HUES48 (cell line): ENCODE data around the gene GPR85.
"Not testable (repeated sequence)": the region's sequence is repeated elsewhere in the genome, so short reads cannot be mapped to it uniquely, and the experiment has no call there.

Experiments used
- H3K27ac ChIP-seq: one replicate; pipeline ENCODE4 v1.7.0; 2013; ENCODE audit warnings: low read depth, low read length, inconsistent platforms
- H3K27me3 ChIP-seq: 2 replicates; pipeline ENCODE4 v1.6.1; 2013; ENCODE audit warnings: mild to moderate bottlenecking, low read length; ENCODE audit not compliant: control insufficient read depth, insufficient read depth
- H3K36me3 ChIP-seq: 2 replicates; pipeline ENCODE4 v1.6.1; 2013; ENCODE audit warnings: low read length; ENCODE audit not compliant: control insufficient read depth, insufficient read depth
- H3K4me1 ChIP-seq: 2 replicates; pipeline ENCODE4 v1.6.1; 2013; ENCODE audit warnings: mild to moderate bottlenecking, low read length; ENCODE audit not compliant: control insufficient read depth, insufficient read depth
- H3K4me3 ChIP-seq: 2 replicates; pipeline ENCODE4 v1.5.1; 2013; ENCODE audit warnings: mild to moderate bottlenecking, low read depth, low read length
- H3K9ac ChIP-seq: 2 replicates; pipeline ENCODE4 v1.6.1; 2013; ENCODE audit warnings: mild to moderate bottlenecking, low read depth, low read length, moderate library complexity
- H3K9me3 ChIP-seq: 2 replicates; pipeline ENCODE4 v1.6.1; 2013; ENCODE audit warnings: low read length; ENCODE audit not compliant: control insufficient read depth, insufficient read depth

Gene GPR85

DNA sequence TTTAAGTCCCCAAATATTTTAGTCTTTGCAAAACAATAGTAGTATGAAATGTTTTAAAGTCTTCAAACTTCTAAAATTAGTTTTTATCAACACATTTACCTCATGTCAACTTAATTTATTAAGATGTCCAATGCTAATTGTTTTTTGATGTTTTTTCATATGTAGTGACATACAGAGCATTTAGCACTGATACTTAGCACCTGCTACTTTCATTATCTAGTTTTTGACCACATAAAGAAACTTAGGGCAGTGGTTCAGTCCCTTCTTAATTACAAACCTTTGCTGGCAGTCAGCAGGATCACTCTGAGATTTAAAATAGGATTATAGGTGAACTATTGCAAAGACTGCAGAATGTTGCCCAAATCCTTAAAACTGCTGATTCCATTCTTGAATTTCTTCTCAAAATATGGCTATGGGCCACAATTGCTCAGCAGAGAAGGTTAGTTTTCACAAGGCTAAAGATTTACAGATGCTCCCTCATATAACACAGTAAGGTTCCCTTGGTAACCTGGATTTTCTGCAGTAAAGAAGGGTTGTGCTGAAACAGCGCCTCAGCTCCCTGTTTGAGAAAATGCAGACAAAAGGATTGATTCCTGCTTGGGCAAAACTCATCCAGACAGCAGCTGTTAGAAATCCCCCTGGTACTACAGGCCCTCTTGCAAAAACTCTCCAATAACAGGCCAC, 3.4 kb downstream of the GPR85 start:
- peaks cover 95% of the 10 kb centered on the region for H3K27me3 ChIP-seq
- no peak overlapping the region for H3K9ac ChIP-seq
- no peaks in the 10 kb centered on the region for H3K36me3 ChIP-seq
- peaks cover 16% of the 10 kb centered on the region for H3K4me1 ChIP-seq
- H3K9me3 ChIP-seq: no peaks in the 10 kb centered on the region
- H3K27ac ChIP-seq: no peak overlapping the region
- no peak overlapping the region for H3K4me3 ChIP-seq

DNA sequence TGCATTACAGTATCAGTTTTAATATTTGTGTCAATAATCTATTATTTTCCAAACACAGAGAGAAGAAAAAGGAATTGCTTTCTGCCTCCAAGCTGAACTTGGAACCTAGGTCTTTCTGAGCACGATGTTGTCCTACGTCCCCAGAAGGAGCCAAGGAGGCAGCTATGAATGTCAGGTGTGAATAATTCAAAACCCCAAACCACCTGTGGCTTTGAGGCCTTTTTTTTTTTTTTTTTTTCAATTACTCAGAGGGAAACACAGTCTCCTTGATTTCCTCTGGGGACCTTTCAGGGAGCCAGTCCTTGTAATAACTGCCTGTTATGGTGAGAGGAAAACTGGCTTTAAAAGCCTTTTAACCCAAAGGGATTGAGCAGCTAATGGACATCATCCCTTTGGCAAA, 8.3 kb downstream of the GPR85 start:
- Histone ChIP-seq H3K9me3 (no peaks in the 10 kb centered on the region), H3K27me3 (peaks cover 100% of the 10 kb centered on the region), H3K9ac (no peak overlapping the region), H3K27ac (no peak overlapping the region), H3K36me3 (no peaks in the 10 kb centered on the region), H3K4me1 (peaks cover 7% of the 10 kb centered on the region; the same call in 1 of the 2 replicates), H3K4me3 (no peak overlapping the region)

DNA sequence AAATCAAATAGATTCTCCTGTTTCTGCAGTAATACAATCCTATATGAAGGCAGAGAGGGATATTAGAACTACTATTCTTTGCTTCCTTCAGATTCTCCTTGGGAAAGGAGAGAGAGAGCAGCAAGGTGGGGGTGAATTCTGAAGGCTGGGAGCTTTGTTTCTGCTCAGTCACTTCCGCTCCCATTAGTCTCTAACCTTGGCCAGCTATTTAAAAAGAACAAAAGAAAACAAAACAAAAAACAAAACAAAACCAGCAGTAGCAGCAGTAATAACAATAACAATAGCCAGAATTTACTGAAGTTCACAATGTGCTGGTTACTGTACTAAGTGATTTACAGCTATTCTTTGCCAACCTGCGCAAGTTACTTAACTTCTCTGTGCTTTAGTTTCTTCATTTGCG, 9.9 kb downstream of the GPR85 start:
- Histone ChIP-seq H3K9me3 (no peaks in the 10 kb centered on the region), H3K36me3 (no peaks in the 10 kb centered on the region), H3K9ac (no peak overlapping the region), H3K27ac (peak overlapping the region; percentile 50), H3K4me3 (no peak overlapping the region), H3K27me3 (peaks cover 100% of the 10 kb centered on the region), H3K4me1 (peaks cover 7% of the 10 kb centered on the region; the same call in 1 of the 2 replicates)

DNA sequence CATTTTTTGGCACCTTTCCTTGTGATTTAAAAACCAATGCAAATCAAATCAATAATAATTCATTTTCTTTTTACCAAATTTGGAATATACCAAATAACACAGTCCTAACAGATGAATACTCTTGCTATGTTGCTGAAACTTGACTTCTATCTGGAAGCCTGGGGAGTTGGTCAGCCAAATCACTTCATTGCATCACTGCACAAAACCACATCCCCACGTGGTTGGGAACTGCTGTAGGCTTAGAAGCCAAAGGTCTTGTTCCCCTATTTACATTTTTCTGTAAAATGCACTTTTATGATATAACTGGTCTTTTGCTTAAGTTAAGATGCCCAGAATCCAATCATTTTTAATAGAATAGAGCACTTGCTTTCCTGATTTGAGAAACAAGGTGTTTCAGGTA, 15.2 kb downstream of the GPR85 start:
- Histone ChIP-seq H3K9ac (no peak overlapping the region), H3K4me3 (no peak overlapping the region), H3K4me1 (peaks cover 5% of the 10 kb centered on the region; the same call in 1 of the 2 replicates), H3K27ac (no peak overlapping the region), H3K9me3 (no peaks in the 10 kb centered on the region), H3K36me3 (no peaks in the 10 kb centered on the region), H3K27me3 (peaks cover 74% of the 10 kb centered on the region)

DNA sequence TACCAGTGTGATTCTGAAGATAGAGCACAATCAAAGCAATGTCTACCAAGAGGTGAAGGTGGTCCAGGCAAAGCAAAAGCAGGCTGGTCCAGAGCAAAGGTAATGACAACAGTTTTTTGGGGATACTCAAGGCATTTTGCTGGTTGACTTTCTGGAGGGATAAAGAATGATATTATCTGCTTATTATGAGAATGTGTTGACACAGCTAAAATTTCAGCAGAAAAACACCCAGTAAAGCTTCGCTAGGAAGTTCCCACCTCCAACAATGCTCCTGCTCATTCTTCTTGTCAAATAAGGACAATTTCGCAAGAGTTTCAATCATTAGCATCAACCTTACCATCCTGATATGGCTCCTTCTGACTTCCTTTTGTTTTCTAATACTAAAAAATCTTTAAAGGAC, 24.1 kb downstream of the GPR85 start:
- Histone ChIP-seq H3K36me3 (no peaks in the 10 kb centered on the region), H3K9ac (no peak overlapping the region), H3K4me3 (no peak overlapping the region), H3K27me3 (no peaks in the 10 kb centered on the region; the same call in 1 of the 2 replicates), H3K4me1 (no peaks in the 10 kb centered on the region), H3K27ac (no peak overlapping the region), H3K9me3 (no peaks in the 10 kb centered on the region)

DNA sequence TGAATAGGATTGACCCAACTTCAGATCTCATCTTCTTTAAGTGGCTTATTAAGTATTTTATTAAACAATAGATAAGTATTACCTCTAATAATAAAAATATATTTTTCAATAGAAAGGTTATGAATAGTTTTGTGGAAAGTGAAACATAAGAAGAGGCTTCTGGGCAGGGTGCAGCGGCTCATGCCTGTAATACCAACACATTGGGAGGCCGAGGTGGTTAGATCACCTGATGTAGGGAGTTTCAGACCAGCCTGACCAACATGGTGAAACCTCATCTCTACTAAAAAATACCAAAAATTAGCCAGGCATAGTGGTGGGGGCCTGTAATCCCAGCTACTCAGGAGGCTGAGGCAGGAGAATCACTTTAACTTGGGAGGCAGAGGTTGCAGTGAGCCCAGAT, 26.5 kb downstream of the GPR85 start:
- Histone ChIP-seq H3K9me3 (no peaks in the 10 kb centered on the region), H3K4me1 (no peaks in the 10 kb centered on the region), H3K9ac (no peak overlapping the region), H3K27me3 (no peaks in the 10 kb centered on the region), H3K4me3 (no peak overlapping the region), H3K27ac (no peak overlapping the region), H3K36me3 (no peaks in the 10 kb centered on the region)

DNA sequence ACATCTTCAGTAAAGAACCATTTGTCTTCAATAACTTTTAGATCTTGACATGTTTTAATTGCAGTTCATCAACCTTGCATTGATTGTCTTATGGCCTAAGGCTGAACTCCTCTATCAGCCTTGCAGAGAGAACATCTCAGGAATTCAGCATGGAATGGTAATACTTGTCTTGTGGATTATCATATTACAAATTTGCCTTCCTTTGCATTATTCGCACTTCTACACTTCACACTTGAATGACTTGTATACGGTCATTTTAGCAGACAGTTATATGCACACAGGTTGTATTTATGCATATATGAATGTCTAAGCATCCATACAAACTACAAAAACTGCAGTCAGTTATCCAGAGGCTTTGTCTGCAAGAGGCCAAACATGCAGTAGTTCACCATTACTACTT, 31.7 kb downstream of the GPR85 start:
- Histone ChIP-seq H3K9ac (no peak overlapping the region), H3K9me3 (no peaks in the 10 kb centered on the region), H3K4me3 (no peak overlapping the region), H3K36me3 (no peaks in the 10 kb centered on the region), H3K27ac (no peak overlapping the region), H3K27me3 (no peaks in the 10 kb centered on the region), H3K4me1 (no peaks in the 10 kb centered on the region)

DNA sequence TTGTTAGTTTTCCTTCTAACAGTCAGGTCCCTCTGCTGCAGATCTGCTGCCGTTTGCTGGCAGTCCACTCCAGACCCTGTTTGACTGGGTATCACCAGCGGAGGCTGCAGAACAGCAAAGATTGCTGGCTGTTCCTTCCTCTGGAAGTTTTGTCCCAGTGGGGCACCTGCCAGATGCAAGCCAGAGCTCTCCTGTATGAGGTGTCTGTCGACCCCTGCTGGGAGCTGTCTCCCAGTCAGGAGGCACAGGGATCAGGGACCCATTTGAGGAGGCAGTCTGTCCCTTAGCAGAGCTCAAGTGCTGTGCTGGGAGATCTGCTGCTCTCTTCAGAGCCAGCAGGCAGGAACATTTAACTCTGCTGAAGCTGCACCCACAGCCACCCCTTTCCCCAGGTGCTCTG, 32.4 kb downstream of the GPR85 start:
- not testable (repeated sequence) for H3K27me3 ChIP-seq, H3K4me3 ChIP-seq, H3K36me3 ChIP-seq, H3K9me3 ChIP-seq, H3K27ac ChIP-seq, H3K9ac ChIP-seq, H3K4me1 ChIP-seq

DNA sequence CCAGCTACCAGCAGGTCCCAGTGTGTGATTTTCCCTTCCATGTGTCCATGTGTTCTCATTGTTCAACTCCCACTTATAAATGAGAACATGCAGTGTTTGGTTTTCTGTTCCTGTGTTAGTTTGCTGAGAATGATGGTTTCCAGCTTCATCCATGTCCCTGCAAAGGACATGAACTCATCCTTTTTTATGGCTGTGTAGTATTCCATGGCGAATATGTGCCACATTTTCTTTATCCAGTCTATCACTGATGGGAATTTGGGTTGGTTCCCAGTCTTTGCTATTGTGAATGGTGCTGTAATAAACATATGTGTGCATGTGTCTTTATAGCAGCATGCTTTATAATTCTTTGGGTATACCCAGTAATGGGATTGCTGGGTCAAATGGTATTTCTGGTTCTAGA, 37.4 kb downstream of the GPR85 start:
- H3K36me3 ChIP-seq, H3K27ac ChIP-seq, H3K27me3 ChIP-seq, H3K9ac ChIP-seq, H3K4me1 ChIP-seq, H3K9me3 ChIP-seq, H3K4me3 ChIP-seq: not testable (repeated sequence)

DNA sequence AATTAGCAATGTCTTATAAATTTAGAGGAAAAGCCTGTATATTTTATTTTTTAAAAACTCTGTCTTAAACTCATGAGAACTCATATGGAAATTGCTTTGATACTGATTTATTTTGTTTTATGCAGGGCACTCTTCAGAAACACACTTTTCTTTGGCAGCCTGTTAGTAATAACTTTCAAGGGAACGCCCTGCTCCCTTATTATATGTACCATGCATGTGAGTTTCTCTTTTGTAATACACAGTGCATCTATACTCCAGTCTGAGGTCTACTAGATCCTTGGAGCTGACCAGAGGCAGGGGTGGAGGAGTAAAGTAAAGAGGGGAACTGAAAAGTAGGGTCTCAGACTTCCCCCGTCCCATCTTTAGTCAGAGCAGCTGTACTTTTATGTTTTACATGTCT, 40.2 kb downstream of the GPR85 start:
- H3K9me3 ChIP-seq: no peaks in the 10 kb centered on the region
- H3K9ac ChIP-seq: no peak overlapping the region
- no peaks in the 10 kb centered on the region for H3K36me3 ChIP-seq
- no peak overlapping the region for H3K4me3 ChIP-seq
- H3K27ac ChIP-seq: no peak overlapping the region
- no peaks in the 10 kb centered on the region for H3K27me3 ChIP-seq
- peaks cover 10% of the 10 kb centered on the region for H3K4me1 ChIP-seq

DNA sequence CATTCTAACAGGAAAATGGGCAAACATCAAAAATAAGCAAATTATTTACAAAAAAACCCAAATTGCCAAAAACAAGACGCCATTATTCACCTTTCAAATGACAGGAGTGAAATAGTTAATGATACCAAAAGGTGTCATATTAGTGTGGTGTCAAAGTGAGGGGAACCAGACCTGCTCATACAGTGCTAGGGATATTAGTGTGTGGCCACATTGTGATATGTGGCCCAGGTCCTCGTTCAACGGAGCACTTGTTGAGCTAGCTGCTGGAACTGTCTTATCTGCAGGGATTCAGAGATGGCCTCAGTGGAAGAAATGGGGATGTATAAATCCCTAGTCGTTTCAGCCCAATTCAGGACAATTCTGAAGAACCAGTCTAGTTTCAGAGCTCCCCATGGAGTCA, 41.2 kb downstream of the GPR85 start:
- Histone ChIP-seq H3K4me3 (no peak overlapping the region), H3K27ac (no peak overlapping the region), H3K4me1 (peaks cover 10% of the 10 kb centered on the region), H3K9ac (no peak overlapping the region), H3K9me3 (no peaks in the 10 kb centered on the region), H3K27me3 (no peaks in the 10 kb centered on the region), H3K36me3 (no peaks in the 10 kb centered on the region)

DNA sequence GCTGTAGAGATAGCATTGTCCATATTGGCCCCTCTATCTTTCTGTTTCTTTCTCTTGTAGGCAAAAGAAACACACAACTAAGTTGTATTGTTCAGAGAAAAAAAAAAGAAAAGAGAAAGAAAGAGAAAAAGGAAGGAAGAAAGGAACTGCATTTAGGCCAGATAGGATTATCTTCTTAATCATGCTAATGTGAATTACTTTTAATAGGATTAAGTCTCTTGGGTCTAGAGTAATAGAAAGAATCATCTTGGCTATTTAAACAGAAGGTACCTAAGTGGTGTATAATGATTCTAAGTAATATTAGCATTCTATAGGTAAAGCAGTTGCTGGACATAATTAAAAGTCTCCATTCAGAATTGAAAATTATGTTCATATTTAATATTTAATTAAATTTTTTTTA, 42.2 kb downstream of the GPR85 start:
- no peak overlapping the region for H3K27ac ChIP-seq
- H3K9ac ChIP-seq: no peak overlapping the region
- H3K36me3 ChIP-seq: no peaks in the 10 kb centered on the region
- H3K4me3 ChIP-seq: no peak overlapping the region
- peaks cover 10% of the 10 kb centered on the region for H3K4me1 ChIP-seq
- no peaks in the 10 kb centered on the region for H3K9me3 ChIP-seq
- H3K27me3 ChIP-seq: no peaks in the 10 kb centered on the region
